SK-N-SH (cell line): ENCODE results near the gene DOCK4. TPM values are rescaled to one million over a fixed set of nuclear protein-coding genes. Genes with fewer than 3 reads are reported as not detected.

Experiments used
- CTCF ChIA-PET: fragments of 300-600, 350-600 bp; formaldehyde crosslinking; extraction: SDS; loops from one replicate; lab custom pipeline; 2021; lab: Yijun Ruan, JAX
- POLR2A ChIA-PET: fragments of 350-600 bp; sonication (Branson Sonifier 250); formaldehyde crosslinking; extraction: SDS; loops from one replicate; lab custom pipeline; 2020; ENCODE audit warnings: antibody characterized with exemption, inconsistent platforms; lab: Yijun Ruan, JAX
- DNase-seq: peaks from one replicate; pipeline ENCODE4 v3.0.0; 2012
- H2AFZ ChIP-seq: fragments of 200-600 bp; sonication (generic); 2 replicates; pipeline ENCODE4 v1.8.1; 2016; ENCODE audit warnings: antibody characterized with exemption, mild to moderate bottlenecking, low read depth
- H3F3A ChIP-seq: fragments of 200-600 bp; sonication (generic); replicated peaks from 2 replicates; pipeline ENCODE3; 2016; ENCODE audit warnings: antibody characterized with exemption, mild to moderate bottlenecking; ENCODE audit not compliant: insufficient read depth
- H3K27ac ChIP-seq, 2 experiments: fragments of 200-500 bp in 1 of 2; fragments of 200-600 bp in 1 of 2; sonication (Bioruptor generic) in 1 of 2; sonication (generic), shearing (Covaris generic) in 1 of 2; 2 replicates each; pipeline versions ENCODE4 v1.5.1 to v1.6.1; 2014 to 2016; ENCODE audit warnings: low read depth in 2 of 2, inconsistent platforms in 1 of 2, low read length in 1 of 2, mild to moderate bottlenecking in 1 of 2, mixed read lengths in 1 of 2
- H3K27me3 ChIP-seq: fragments of 200-600 bp; sonication (generic), shearing (Covaris generic); 2 replicates; pipeline ENCODE4 v1.6.1; 2016; ENCODE audit warnings: mixed run types; ENCODE audit not compliant: insufficient read depth
- H3K36me3 ChIP-seq, 2 experiments: fragments of 200-500 bp in 1 of 2; fragments of 200-600 bp in 1 of 2; sonication (Bioruptor generic) in 1 of 2; sonication (generic) in 1 of 2; replicated peaks in 1 of 2; 2 replicates each; pipeline versions ENCODE3 to v1.5.1; 2014 to 2016; ENCODE audit warnings: low read length in 1 of 2, mild to moderate bottlenecking in 1 of 2; ENCODE audit not compliant: insufficient read depth in 2 of 2, control insufficient read depth in 1 of 2
- H3K4me1 ChIP-seq, 2 experiments: fragments of 200-500 bp in 1 of 2; fragments of 200-600 bp in 1 of 2; sonication (Bioruptor generic) in 1 of 2; sonication (generic), shearing (Covaris generic) in 1 of 2; 2 replicates each; pipeline versions ENCODE4 v1.5.1 to v1.6.1; 2014 to 2016; ENCODE audit warnings: low read depth in 1 of 2, low read length in 1 of 2, mixed run types in 1 of 2; ENCODE audit not compliant: insufficient read depth in 2 of 2, control insufficient read depth in 1 of 2
- H3K4me2 ChIP-seq: fragments of 200-600 bp; sonication (generic), shearing (Covaris generic); 2 replicates; pipeline ENCODE4 v1.6.1; 2017; ENCODE audit warnings: mixed run types
- H3K4me3 ChIP-seq, 2 experiments: fragments of 200-500 bp in 1 of 2; fragments of 200-600 bp in 1 of 2; sonication (Bioruptor generic) in 1 of 2; sonication (generic), shearing (Covaris generic) in 1 of 2; 2 replicates each; pipeline versions ENCODE4 v1.5.1 to v1.8.1; 2014 to 2016; ENCODE audit warnings: low read depth in 2 of 2, inconsistent platforms in 1 of 2, low read length in 1 of 2, mild to moderate bottlenecking in 1 of 2, mixed read lengths in 1 of 2, moderate library complexity in 1 of 2
- H3K79me2 ChIP-seq: fragments of 200-600 bp; sonication (generic); 2 replicates; pipeline ENCODE4 v1.8.1; 2017; ENCODE audit warnings: mild to moderate bottlenecking; ENCODE audit not compliant: insufficient read depth
- H3K9ac ChIP-seq: fragments of 200-600 bp; sonication (generic); 2 replicates; pipeline ENCODE4 v1.6.1; 2017; ENCODE audit warnings: mixed run types
- H3K9me2 ChIP-seq: fragments of 200-600 bp; sonication (generic); 2 replicates; pipeline ENCODE4 v1.6.1; 2017; ENCODE audit warnings: mixed run types
- H3K9me3 ChIP-seq: fragments of 200-600 bp; sonication (generic); 2 replicates; pipeline ENCODE4 v1.6.1; 2017; ENCODE audit warnings: mixed run types, mild to moderate bottlenecking, moderate library complexity
- H4K20me1 ChIP-seq: fragments of 200-600 bp; sonication (generic); 2 replicates; pipeline ENCODE4 v1.6.1; 2017; ENCODE audit warnings: mild to moderate bottlenecking, mixed run types; ENCODE audit not compliant: insufficient read depth
- CHD2 ChIP-seq: fragments of 150-350 bp; IDR thresholded peaks from 2 replicates; pipeline ENCODE4 v1.6.1; 2018; ENCODE audit warnings: low read length; ENCODE audit not compliant: partially characterized antibody
- ELF1 ChIP-seq: IDR thresholded peaks from 2 replicates; pipeline ENCODE4 v1.4.0; 2012
- EP300 ChIP-seq, 2 experiments: IDR thresholded peaks; 2 replicates each; pipeline versions ENCODE4 v1.4.0 to v1.6.1; 2012; ENCODE audit warnings: borderline replicate concordance in 1 of 2, low read depth in 1 of 2, low read length in 1 of 2
- EZH2phosphoT487 ChIP-seq: fragments of 200-600 bp; sonication (generic); IDR thresholded peaks from 2 replicates; pipeline ENCODE4 v1.6.1; 2017; ENCODE audit warnings: low read depth, mixed run types, mild to moderate bottlenecking, antibody characterized with exemption, moderate library complexity, borderline replicate concordance
- FOSL2 ChIP-seq: IDR thresholded peaks from 2 replicates; pipeline ENCODE4 v1.4.0; 2012; ENCODE audit warnings: low read depth, mild to moderate bottlenecking, moderate library complexity, borderline replicate concordance
- FOXJ3 ChIP-seq: sonication (generic); formaldehyde crosslinking; IDR thresholded peaks from 2 replicates; pipeline ENCODE4 v1.5.1; 2020; ENCODE audit warnings: mild to moderate bottlenecking, missing genetic modification reagents
- FOXM1 ChIP-seq: IDR thresholded peaks from 2 replicates; pipeline ENCODE4 v1.4.0; 2012; ENCODE audit warnings: low read depth, mild to moderate bottlenecking
- GABPA ChIP-seq: IDR thresholded peaks from 2 replicates; pipeline ENCODE4 v1.4.0; 2012; ENCODE audit warnings: low read depth, mild to moderate bottlenecking
- IRF3 ChIP-seq: fragments of 150-350 bp; IDR thresholded peaks from 2 replicates; pipeline ENCODE4 v1.6.1; 2016; ENCODE audit warnings: mild to moderate bottlenecking, low read depth, low read length
- MEF2A ChIP-seq: IDR thresholded peaks from 2 replicates; pipeline ENCODE4 v1.4.0; 2012; ENCODE audit warnings: low read depth, borderline replicate concordance
- MXI1 ChIP-seq: IDR thresholded peaks from 2 replicates; pipeline ENCODE4 v1.6.1; 2012; ENCODE audit warnings: mild to moderate bottlenecking, low read depth, low read length, improper control_type of control experiment
- NFIC ChIP-seq: IDR thresholded peaks from 2 replicates; pipeline ENCODE4 v1.4.0; 2012; ENCODE audit warnings: borderline replicate concordance
- NRF1 ChIP-seq: IDR thresholded peaks from 2 replicates; pipeline ENCODE4 v1.6.1; 2012; ENCODE audit warnings: low read depth, mild to moderate bottlenecking, low read length
- RAD21 ChIP-seq: IDR thresholded peaks from 2 replicates; pipeline ENCODE4 v1.6.1; 2012; ENCODE audit warnings: mild to moderate bottlenecking, low read length
- SIN3A ChIP-seq: IDR thresholded peaks from 2 replicates; pipeline ENCODE4 v1.6.1; 2012; ENCODE audit warnings: low read depth, mild to moderate bottlenecking, low read length, moderate library complexity, borderline replicate concordance
- SMC3 ChIP-seq: IDR thresholded peaks from 2 replicates; pipeline ENCODE4 v1.6.1; 2012; ENCODE audit warnings: low read depth, low read length, improper control_type of control experiment
- TAF1 ChIP-seq: IDR thresholded peaks from 2 replicates; pipeline ENCODE4 v1.6.1; 2012; ENCODE audit warnings: low read depth, mild to moderate bottlenecking, low read length, moderate library complexity, borderline replicate concordance
- TEAD4 ChIP-seq: IDR thresholded peaks from 2 replicates; pipeline ENCODE4 v1.4.0; 2012; ENCODE audit warnings: mild to moderate bottlenecking, borderline replicate concordance; ENCODE audit not compliant: insufficient read depth
- ZBTB33 ChIP-seq: IDR thresholded peaks from 2 replicates; pipeline ENCODE4 v1.4.0; 2012; ENCODE audit warnings: low read depth, borderline replicate concordance
- WGBS: methylation state at CpG from one replicate; pipeline ENCODE4 v1.1.6; 2017; ENCODE audit warnings: low lambda C conversion rate; 5-methylcytosine and 5-hydroxymethylcytosine counted together
- polyA plus RNA-seq, 3 experiments: library from polyadenylated mRNA; depleted of rRNA; stranded (reverse); fragments of >200 nt; gene quantifications; 2 replicates each; pipeline ENCODE4 v1.2.3, GENCODE V29; 2012
- TF ChIP-seq, protein P1 (sequence below): IDR thresholded peaks from 2 replicates; pipeline ENCODE4 v1.4.0; 2012; ENCODE audit warnings: low read depth
- TF ChIP-seq, protein P2 (sequence below): IDR thresholded peaks from 2 replicates; pipeline ENCODE4 v1.4.0; 2012; ENCODE audit warnings: low read depth, borderline replicate concordance

DOCK4 gene
- polyA plus RNA-seq, 1 of the 3 experiments (the other 2 are of a cell fraction) = 8.5 TPM

DNA sequence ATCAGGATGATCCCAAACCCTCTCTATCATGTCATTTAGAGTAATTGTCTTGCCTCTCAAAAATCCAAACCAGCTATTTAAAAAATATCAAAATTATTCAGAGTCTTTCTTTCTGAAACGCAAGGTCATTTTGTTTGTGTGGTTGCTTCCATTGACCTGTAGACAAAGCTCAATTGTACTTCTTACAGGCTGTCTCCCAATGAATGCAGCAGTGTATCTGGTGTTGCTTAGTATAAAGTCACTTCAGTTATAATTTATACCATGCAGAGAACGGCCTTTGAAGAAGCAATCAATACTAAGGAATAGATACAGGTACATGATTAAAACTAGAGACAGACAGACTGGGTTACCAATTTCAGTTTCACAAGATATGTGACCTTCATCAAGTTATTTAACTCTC, 80.9 kb downstream of the DOCK4 start (continued):
- TF ChIP-seq ZBTB33 = no peak
- no peak for TF ChIP-seq NFIC
- TF ChIP-seq, protein P1, sequence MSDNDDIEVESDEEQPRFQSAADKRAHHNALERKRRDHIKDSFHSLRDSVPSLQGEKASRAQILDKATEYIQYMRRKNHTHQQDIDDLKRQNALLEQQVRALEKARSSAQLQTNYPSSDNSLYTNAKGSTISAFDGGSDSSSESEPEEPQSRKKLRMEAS = no peak
- no peak for TF ChIP-seq RAD21

DNA sequence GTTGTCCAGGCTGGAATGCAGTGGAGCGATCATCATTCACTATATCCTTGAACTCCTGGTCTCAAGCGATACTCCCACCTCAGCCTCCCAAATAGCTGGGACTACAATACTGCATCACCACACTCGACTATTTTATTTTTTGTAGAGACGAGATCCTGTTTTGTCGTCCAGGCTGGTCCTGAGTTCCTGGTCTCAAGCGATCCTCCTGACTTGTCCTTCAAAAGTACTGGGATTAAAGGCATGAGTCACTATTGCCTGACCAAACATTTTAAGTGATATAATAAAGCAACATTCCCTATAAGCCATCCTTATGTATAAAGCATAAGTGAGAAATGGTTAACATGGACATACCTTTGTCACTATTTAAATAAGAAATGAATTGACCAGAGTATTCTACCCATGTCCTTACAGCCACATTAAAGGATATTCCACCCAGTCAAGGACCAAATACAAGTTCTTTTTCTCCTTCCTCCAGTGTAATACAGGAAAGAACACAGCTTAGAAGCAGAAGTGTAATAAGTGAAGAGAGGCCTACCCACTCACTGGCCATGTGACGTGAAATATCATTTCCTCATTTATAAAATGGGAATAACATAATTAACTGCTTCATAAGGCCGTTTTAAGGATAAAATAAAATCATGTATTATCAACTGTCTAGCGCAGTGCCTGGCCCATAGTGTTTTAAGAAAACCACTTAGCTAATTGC, 82.0 kb downstream of the DOCK4 start:
- WGBS = 87% methylated on average over 9 of the region's 9 CpGs
- Histone ChIP-seq H3K79me2 (no peaks in the 10 kb centered on the region), H3K4me3 (no peak overlapping the region), H2AFZ (no peak overlapping the region), H3K9me3 (no peaks in the 10 kb centered on the region), H3K9me2 (no peaks in the 10 kb centered on the region), H3F3A (peaks cover 3% of the 10 kb centered on the region), H3K36me3 (no peaks in the 10 kb centered on the region), H3K27ac (no peak overlapping the region), H3K9ac (no peak overlapping the region), H4K20me1 (no peaks in the 10 kb centered on the region), H3K4me1 (no peaks in the 10 kb centered on the region; a peak in 1 of 4 replicates), H3K27me3 (no peaks in the 10 kb centered on the region), H3K4me2 (no peak overlapping the region)
- no peak for TF ChIP-seq TAF1
- TF ChIP-seq CHD2 = no peak
- TF ChIP-seq ELF1 = no peak
- TF ChIP-seq EZH2phosphoT487 = no peak
- no peak for TF ChIP-seq NRF1
- no peak for TF ChIP-seq MEF2A
- TF ChIP-seq MXI1 = no peak
- POLR2A ChIA-PET = no interaction called here
- CTCF ChIA-PET = interaction anchor here (0.7 to 1.0 kb wide), 3 partner anchors 15 to 101 kb away, joined by 3 read pairs; no protein-coding TSS in a partner anchor
- DNase-seq = no peak

DNA sequence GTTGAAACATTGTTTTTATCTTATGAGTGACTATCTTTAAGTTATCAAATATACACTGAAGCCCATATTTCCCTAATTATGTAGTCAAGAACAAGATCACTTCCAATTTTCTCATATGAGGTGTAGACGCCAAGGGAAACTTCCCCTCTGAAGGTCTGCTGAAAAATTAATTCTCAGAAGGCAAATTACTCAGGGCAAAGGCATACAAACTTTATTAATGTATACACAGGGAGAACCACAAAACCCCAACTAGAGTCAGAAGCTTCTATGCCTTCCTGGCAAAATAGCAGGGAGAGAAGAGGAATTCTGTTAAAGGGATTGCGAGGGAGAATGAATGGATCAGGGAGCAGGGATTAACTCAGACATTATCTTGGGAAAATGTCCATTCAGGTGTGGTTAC, 83.4 kb downstream of the DOCK4 start:
- Histone ChIP-seq H3K4me1 (no peaks in the 10 kb centered on the region; a peak in 1 of 4 replicates), H3K36me3 (no peaks in the 10 kb centered on the region), H3K9ac (no peak overlapping the region), H3F3A (peaks cover 3% of the 10 kb centered on the region), H2AFZ (no peak overlapping the region), H3K4me2 (no peak overlapping the region), H3K9me3 (no peaks in the 10 kb centered on the region), H3K9me2 (no peaks in the 10 kb centered on the region), H3K79me2 (no peaks in the 10 kb centered on the region), H3K27me3 (no peaks in the 10 kb centered on the region), H3K4me3 (no peak overlapping the region), H4K20me1 (no peaks in the 10 kb centered on the region), H3K27ac (no peak overlapping the region)
- CTCF ChIA-PET = interaction anchor here (0.9 kb wide), 1 partner anchor 12 kb away, joined by 3 read pairs; no protein-coding TSS in a partner anchor
- POLR2A ChIA-PET = no interaction called here
- no peak for DNase-seq
- WGBS = 94% methylated on average over 2 of the region's 2 CpGs
- TF ChIP-seq MEF2A = no peak
- no peak for TF ChIP-seq TEAD4
- no peak for TF ChIP-seq GABPA
- TF ChIP-seq SIN3A = no peak
- TF ChIP-seq, protein P1 = no peak
- no peak for TF ChIP-seq SMC3
- no peak for TF ChIP-seq ELF1
- no peak for TF ChIP-seq MXI1
- no peak for TF ChIP-seq FOSL2
- no peak for TF ChIP-seq NRF1
- no peak for TF ChIP-seq TAF1
- TF ChIP-seq, protein P2, sequence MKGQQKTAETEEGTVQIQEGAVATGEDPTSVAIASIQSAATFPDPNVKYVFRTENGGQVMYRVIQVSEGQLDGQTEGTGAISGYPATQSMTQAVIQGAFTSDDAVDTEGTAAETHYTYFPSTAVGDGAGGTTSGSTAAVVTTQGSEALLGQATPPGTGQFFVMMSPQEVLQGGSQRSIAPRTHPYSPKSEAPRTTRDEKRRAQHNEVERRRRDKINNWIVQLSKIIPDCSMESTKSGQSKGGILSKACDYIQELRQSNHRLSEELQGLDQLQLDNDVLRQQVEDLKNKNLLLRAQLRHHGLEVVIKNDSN = no peak
- TF ChIP-seq EP300 (IDR thresholded peaks at IDR 0.05; ENCODE audit: borderline replicate concordance in 1 of 2, low read depth in 1 of 2, low read length in 1 of 2) = no peak
- TF ChIP-seq FOXM1 = no peak
- TF ChIP-seq FOXJ3 = no peak
- TF ChIP-seq IRF3 = no peak
- TF ChIP-seq CHD2 = no peak
